GM18909 (cell line): ENCODE results near the gene USP36.
A peak's percentile ranks its signal among the peaks of the same experiment; 100 is the strongest.
"Not testable (repeated sequence)": the region's sequence is repeated elsewhere in the genome, so short reads cannot be mapped to it uniquely, and the experiment has no call there.

Source experiments
- ATAC-seq: cut with Tn5 transposase; IDR thresholded peaks from one replicate; pipeline ENCODE4 v1.9.1; 2021; ENCODE audit warnings: mild to moderate bottlenecking; ENCODE audit not compliant: unreplicated experiment, poor library complexity

USP36 gene

DNA sequence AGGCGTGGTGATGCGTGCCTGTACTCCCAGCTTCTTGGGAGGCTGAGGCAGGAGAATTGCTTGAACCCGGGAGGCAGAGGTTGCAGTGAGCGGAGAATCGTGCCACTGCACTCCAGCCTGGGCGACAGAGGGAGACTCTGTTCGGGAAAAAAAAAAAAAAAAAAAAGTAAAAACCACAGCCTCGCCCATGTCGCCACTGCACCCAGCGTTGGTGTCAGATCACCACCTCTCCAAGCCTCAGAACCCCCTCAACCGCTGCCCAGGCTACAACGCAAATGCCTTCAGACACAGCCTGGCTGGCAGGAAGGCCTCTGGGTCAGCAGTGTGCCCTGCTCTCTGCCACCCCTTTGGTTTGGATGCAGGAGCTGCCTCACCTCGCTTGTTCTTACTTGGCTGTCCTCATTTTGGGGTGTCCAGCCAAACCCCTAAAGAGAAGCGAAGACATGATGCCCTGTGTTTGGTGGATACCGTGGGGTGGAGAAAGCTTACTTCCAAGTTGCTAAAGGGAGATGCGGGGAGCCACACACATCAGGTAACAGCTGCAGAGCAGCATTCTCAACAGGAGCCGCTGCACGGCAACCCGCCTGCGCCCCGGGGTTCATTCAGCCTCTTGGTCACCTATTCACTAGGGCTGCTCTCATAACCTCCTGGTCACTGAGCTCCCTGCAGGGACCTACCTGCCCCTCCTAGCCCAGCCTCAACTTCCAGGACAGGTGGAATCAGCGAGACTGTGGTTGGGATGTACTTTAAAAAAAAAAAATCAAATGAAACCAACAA is 45.6 kb downstream of the USP36 start:
- ATAC-seq = no peak

DNA sequence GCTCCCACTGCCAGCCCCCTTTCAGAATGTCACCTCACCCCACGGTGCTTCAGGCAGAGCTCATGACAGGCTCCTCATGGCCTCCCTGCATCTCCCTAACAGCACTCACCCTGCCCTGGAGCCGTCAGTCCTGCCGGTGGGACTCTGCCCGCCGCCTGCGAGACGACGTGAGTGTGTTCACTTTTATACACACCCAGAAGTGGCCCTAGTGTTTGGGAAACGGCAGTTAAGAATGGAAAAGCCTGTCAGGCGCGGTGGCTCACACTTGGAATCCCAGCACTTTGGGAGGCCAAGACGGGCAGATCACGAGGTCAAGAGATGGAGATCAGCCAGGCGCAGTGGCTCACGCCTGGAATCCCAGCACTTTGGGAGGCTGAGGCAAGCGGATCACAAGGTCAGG is 46.2 kb downstream of the USP36 start:
- no peak for ATAC-seq

DNA sequence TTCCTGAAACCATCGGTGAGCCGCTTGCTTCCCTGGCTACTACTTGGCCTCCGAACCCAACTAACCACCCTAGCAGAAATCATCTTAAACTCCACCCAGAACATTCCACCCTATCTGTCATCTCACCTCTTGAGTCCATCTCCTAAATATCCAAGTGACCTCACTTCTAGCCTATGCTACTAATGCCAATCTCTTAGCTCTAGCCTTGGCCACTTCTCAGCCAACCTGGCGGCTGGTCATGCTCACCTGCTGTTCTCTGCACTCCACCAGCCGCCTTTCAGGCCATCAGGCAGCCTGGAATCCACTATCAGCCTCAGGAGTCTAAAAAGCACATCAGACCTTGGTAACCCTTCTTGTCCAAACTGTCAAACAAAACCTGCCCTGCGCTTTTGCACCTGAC is 46.6 kb downstream of the USP36 start:
- no peak for ATAC-seq

DNA sequence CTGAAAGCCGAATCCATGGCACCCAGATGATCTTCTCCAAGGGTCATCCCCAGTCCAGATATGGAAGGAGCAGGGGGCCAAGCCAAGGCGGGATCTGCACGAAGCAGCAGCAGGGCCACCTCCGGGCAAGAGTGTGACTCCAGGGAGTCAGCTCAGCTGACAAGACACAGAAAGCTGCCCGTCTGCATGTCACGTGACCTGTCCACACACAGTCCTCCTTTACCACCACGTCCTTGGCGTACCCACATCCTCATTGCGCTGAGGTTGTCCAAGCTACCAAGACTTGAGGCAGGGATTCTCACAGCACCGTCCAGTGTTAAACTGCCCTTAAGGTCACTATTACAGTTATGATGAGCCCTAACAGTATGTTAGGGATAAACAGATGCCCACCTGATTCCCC is 47.2 kb downstream of the USP36 start:
- ATAC-seq = no peak

DNA sequence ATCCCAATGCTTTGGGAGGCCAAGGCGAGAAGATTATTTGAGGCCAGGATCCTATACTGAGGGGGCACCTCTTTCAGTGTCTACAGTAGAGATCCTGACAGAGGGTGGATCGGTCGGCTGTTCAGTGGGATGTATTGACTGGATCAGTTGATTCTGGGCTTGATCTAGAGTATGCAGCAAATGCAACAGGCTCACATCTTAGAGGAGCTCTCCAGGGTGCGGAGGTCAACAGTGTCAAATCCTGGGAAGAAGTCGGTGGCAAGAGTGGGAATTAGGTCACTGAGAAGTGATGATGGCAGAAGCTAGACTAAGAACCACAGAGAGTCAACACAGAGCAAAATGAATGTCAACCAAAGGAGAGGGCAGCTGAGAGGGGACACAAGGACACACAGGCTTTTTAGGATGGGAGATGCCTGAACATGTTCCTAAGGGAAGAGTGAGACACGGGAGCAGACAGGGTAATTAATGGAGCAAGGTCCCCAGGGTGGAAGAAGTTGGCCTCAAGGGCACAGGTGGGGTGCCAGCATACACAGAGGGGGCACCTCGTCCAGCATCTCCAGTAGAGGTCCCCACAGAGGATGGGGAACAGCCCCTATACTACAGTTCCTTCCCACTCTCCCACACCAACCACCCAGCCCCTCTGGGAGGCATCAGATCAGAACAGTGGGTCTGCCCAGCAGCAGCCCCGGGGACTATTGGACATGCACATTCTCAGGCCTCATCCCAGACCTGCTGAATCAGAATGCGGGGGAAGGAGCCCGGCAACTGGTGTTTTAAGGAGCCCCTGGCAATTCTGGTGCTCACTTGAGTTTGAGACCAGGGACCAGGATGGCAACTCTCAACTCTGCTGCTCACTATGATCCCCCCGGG is 48.5 kb downstream of the USP36 start:
- ATAC-seq = no peak

DNA sequence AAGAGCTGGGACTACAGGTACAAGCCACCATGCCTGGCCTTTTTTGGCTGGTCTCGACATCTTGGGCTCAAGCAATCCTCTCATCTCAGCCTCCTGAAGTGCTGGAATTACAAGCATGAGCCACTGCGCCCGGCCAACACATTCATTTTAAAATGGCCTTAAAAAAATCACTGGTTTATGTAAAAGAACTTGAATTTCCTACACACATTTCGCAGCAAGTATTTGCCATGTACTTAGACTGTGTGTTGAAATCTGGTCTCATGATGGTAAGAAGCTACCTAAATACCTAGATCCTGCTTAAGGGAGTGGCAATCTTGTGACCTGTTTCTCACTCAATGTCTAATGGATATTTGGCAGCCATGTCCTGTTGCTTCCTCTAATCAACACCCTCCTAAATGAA is 50.1 kb downstream of the USP36 start:
- ATAC-seq = no peak

DNA sequence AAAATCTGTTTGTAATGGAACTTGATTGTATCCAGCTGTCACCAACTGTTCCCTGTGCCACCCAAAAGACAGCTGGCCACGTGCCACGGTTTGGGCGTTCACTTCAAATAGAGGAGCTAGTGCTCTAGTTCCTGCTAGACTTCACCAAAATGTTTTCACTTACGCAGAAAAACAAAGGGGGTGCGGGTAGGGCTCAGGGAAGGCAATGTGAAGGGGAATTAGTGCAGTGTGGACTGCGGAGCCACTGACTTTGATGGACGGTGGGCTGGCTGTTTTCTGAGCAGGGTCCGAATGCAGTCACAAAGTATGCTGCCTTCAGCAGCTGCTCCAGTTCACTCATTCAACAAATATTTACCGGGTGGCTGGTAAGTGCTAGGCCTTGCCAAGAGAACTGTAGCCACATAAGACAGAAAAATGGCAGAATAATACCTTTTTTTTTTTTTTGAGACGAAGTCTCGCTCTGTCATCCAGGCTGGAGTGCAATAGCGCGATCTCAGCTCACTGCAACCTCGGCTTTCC is 50.9 kb downstream of the USP36 start:
- no peak for ATAC-seq

DNA sequence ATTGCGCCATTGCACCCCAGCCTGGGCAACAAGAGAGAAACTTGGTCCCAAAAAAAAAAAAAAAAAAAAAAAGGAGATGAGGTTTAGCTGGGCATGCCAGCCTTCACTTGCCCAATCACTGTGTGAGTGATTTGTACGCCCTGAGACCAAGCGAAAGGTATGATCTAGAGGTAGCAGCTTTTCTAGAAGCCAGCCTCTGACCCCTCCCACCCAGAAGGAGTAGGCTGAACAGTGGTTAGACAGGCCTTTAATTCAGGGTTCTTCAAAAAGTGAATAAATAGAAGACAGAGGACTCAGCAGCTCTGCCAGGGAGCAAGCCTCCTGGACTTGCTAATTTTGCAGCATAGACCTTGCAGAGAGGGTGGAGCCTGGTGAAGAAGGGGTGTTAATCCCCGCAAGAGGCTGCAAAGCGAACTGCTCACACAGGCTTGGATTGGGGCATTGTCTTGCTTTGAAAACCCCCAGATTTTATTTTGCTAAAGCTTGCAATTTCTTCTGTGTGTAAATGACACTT is 51.4 kb downstream of the USP36 start:
- no peak for ATAC-seq

DNA sequence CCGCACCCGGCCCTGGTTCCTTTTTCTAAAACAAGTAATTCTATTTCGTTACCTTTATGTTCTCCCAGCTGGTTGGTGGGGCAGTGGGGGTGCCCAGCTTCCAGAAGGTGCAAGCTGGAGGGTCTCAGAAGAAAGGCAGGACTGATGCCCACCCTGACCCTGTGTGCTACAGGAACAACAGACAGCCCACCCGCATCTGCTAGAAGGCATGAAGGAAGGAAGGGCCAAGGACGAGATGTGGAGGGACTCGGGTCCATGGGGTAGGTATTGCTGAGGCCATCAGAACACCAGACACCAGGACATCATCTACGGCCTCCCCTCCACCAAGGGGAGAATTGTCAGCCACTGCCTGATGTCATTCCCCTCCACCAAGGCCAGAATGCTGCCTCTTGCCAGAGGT is 52.2 kb downstream of the USP36 start:
- no peak for ATAC-seq

DNA sequence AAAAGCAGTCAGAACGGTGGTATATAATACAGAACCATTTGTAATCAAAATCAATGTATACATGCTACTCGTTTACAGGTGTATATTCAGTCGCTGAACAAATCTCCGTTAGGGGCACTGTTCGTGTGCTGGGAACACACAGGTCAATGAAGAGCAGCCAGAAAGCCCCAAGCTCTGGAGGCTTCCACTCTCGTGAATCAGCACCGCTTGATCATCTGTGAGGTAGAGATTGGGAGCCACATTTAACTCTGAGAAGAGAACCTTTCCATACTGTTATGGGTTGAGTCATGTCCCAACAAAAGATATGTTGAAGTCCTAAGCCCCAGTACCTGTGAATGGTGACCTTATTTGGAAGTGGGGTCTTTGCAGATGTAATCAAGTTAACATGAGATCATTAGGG is 53.2 kb downstream of the USP36 start:
- no peak for ATAC-seq

DNA sequence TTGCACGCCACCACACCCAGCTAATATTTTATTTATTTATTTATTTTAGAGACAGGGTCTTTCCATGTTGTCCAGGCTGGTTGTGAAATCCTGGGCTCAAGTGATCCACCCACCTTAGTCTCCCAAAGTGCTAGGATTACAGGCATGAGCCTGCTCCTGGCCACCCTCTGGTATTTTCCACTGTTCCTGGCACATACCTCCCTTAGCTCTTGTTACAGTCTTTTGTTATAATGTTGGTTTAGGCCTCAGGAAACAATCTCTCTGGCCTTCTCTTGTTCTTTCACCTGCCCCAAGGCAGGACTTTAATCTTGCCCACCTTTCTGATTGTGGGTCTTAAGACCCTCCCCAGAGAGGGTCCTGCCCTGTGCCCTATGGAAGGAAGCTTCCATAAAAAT is 55.0 kb downstream of the USP36 start:
- no peak for ATAC-seq

DNA sequence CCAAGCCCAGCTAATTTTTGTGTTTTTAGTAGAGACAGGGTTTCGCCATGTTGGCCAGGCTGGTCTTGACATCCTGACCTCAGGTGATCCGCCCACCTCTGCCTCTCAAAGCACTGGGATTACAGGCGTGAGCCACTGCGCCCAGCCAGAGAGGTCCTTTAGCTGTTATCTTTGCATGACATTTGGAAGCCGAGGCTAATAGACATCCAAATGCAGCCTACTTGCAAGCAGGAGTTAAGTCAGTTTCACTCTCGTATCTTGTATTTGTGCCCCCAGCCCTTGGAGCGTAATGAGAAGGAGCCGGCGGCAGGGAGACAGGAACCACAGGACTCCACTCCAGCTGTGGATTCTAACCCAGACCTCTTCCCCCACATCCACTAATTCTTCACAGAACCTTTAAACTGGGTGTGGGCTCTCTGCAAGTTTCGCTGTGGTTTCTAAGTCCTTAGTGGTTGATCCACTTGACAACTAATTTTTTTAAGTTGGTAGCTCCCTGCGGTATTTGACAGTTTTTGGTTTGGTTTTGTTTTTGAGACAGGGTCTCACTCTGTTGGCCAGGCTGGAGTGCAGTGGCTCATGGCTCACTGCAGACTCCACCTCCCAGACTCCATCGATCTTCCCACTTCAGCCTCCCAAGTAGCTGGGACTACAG is 55.5 kb downstream of the USP36 start:
- no peak for ATAC-seq

DNA sequence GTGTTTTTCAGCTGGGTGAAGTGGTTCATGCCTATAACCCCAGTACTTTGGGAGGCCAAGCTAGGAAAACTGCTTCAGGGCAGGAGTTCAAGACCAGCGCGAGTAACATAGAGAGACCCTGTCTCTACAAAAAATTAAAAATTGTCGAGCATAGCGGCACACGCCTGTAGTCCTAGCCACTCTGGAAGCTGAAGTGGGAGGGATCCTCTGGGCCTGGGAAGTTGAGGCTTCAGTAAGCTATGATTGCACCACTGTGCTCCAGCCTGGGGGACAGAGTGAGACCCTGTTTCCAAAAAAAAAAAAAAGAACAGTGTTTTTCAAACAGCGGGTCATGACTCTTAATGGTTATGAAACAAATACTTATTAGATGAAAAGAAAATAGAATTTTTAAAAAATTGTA is 56.3 kb downstream of the USP36 start:
- ATAC-seq = no peak

DNA sequence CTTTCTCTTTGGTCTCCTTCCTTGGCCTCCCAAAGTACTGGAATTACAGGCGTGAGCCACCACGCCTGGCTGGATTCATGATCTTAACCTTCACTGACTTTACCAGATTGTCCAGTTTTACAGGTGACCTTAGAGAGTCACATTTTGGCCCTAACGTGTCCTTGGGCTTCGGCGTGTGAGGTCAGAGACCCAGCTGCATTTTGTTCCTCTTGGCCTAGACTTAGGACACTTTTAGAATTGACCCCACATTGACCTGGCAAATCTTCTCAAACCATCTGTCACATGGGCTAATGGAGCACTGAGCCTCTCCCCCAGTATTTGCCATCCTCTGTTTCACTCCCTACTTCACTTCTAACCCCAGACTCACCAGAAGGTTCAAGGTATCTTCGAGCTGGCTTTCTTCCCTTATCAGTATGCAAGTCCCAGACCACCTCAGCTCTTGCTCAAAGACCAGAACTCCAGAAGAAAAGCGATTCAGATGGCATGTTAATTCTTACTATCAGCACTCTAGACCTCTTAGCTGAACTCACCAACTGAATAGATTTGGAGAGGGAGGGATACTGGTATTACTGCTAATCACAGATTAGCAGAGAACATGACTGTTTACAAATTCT is 56.8 kb downstream of the USP36 start:
- no peak for ATAC-seq

DNA sequence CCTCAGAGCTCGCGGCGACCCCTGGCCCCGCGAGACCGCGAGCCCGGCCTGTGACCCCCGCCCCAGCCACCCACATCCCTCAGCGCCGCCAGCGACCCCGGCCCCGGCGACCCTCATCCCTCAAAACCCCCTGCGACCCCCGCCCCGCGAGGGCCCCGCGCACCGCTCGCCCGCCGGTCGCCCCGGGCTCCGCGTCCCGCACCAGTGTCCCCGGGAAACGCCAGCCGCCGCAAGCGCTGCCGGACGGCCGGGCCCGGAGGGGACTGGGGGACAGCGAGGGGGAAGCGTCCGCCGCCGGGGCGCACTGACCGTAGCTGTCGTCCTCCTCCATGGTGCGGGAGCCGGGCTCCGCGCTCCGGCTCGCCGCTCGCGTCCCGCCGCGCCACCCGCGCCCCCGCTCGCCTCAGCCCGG is 58.7 kb downstream of the USP36 start, which contains the start of gene CYTH1:
CYTH1 (minus strand) TSS at position 381 of the 412 bp plus-strand sequence; CDS start at position 331, 50 bp downstream.
- ATAC-seq = peak; percentile 28

DNA sequence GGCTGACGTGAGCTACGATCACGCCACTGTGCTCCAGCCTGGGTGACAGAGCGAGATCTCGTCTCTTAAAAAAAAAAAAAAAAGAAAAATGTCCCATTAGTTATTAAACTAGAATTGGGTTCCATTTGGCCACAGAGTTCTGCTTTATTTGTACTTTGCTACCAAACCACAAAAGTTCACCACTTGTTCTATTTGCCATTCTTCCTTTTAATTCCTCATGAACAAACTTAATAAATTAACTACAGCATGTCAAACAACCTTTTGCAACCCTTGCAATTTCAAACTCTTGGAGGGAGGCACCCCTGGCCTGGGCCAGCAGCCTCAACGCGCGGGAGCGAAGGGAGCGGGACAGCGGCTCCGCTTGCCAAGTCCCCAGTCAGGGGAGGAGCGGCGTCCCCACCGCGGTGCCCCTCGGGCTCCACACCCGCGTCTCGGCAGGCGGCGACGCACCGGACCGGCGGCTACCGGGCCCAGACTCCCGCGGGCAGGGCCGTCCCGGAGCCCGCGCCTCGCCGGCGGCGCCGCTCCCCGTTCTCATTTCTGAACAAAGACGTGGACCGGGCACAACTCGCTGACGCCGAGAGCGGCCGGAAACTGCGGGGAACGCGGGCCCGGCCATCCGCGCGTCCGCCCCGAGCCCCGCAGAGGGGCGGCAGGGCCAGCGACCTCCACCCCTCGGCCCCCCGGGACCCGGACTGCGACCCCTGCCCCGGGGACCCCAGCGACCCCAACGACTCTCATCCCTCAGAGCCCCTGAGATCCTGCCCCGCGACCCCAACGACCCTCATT is 59.3 kb downstream of the USP36 start:
- peak; percentile 22 for ATAC-seq

DNA sequence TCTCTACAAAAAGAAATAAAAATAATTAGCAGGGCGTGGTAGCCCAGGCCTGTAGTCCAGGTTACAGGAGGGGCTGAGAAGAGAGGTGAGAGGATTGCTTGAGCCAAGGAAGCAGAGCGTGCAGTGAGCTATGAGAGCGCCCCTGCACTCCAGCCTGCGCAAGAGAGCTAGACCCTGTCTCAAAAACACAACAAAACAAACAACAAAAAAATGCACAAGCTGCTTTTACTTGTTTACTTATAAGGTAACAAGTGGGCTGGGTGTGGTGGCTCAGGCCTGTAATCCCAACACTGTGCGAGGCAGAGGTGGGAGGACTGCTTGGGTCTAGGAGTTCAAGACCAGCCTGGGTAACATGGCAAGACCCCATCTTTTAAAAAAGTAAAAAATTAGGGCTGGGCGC is 60.3 kb downstream of the USP36 start:
- no peak for ATAC-seq

DNA sequence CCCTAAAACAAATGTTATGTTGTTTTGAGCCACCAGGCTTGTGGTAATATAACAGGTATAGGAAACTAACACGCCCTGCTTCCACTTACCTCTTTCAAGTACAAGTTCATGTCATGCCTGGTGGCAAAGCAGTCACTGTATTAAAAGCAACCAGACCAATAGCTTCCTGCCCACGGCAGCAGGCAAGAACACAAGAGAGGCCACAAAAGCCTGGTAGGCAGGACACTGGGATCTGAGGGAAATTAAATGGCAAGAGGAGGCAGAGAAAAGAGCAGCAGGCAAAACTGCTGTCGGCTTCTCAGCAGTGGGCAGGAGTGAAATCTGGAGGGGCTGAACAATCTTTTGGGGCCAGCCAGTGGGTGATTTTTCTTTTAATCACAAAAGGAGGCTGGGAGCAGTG is 60.8 kb downstream of the USP36 start:
- ATAC-seq = no peak

DNA sequence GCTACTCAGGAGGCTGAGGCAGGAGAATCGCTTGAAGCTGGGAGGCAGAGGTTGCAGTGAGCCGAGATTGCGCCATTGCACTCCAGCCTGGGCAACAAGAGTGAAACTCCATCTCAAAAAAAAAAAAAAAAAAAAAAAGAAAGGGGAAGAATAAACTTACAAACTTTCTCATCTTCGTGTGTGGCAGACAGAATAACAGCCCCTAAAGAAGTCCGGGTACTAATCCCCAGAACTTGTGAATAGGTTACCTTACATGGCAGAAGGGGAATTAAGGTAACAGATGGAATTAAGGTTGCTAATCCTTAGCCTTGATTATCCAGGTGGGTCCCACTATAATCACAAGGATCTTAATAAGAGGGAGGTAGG is 61.3 kb downstream of the USP36 start:
- ATAC-seq = not testable (repeated sequence)
